ENCODE results near the gene CDK6. TPM values are rescaled to one million over a fixed set of nuclear protein-coding genes. Genes with fewer than 3 reads are reported as not detected.

Gene CDK6
- total RNA-seq, 1 experiment from 2014 or later, result 41.4 TPM

DNA sequence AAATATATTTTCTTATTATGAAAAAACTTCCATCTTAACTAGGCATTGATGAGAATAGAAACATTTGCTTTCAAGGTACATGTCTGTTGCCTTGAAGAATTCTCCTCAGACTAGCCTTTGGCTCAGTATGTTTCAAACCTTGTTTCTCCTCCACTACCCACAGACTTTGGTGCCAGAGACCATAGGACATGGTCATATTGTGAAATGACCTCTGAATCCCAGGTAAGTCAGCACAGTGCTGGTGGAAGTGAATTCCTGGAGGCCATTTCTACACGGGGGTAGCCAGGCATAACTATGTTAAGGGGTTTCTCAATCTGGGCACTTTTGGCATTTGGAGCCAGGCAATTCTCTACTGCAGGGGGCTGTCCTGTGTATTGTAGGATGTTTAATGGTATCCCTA, 133.8 kb downstream of the CDK6 start:
- Histone ChIP-seq H3K4me2 (ENCODE audit: low read length) (no peak overlapping the region), H3K9me3 (ENCODE audit: control insufficient read depth in 1 of 2, insufficient read depth in 1 of 2, low read depth in 1 of 2, low read length in 2 of 2) (peaks cover 0 to 9% of the 10 kb centered on the region in 2 experiments; a peak in 2 of 4 replicates), H3K27me3 (ENCODE audit: insufficient read depth, low read length) (no peaks in the 10 kb centered on the region), H4K20me1 (ENCODE audit: insufficient read depth) (no peaks in the 10 kb centered on the region), H3K4me3 (replicated peaks in 1 of 2; ENCODE audit: low read depth in 1 of 2, low read length in 2 of 2) (no peak overlapping the region), H2AFZ (ENCODE audit: low read depth, low read length, poor library complexity, severe bottlenecking) (no peak overlapping the region), H3K4me1 (ENCODE audit: control insufficient read depth in 1 of 2, insufficient read depth in 2 of 2, low read length in 2 of 2) (peaks cover 15 to 32% of the 10 kb centered on the region in 2 experiments), H3K36me3 (ENCODE audit: control insufficient read depth in 1 of 2, insufficient read depth in 2 of 2, low read length in 2 of 2) (peaks cover 0 to 9% of the 10 kb centered on the region in 2 experiments; a peak in 1 of 4 replicates), H3K9me2 (ENCODE audit: insufficient read depth) (no peaks in the 10 kb centered on the region), H3K79me2 (ENCODE audit: insufficient read depth, low read length) (peaks cover 20% of the 10 kb centered on the region), H3K27ac (ENCODE audit: low read depth, low read length) (no peak overlapping the region), H3K9ac (ENCODE audit: low read length) (no peak overlapping the region)
- ChIA-PET POLR2A (no interaction called here), RAD21 (ENCODE audit: low non-redundant PET in 1 of 2, low total read pairs in 2 of 2, uncharacterized antibody in 2 of 2, unreplicated experiment in 2 of 2) (no interaction called here), CTCF (no interaction called here)
- no peak for TF ChIP-seq RAD21 (IDR thresholded peaks at IDR 0.05; ENCODE audit: low read depth)
- no peak for TF ChIP-seq ZNF274 (IDR thresholded peaks at IDR 0.05; ENCODE audit: low read depth, low read length)
- no peak for TF ChIP-seq CBX3 (IDR thresholded peaks at IDR 0.05; ENCODE audit: low read depth)
- no peak for TF ChIP-seq POLR2AphosphoS5 (IDR thresholded peaks at IDR 0.05; ENCODE audit: low read depth, low read length)
- no peak for TF ChIP-seq YY1 (IDR thresholded peaks at IDR 0.05; ENCODE audit: extremely low read depth, insufficient replicate concordance, low read depth, low read length)
- TF ChIP-seq ELF1 (IDR thresholded peaks at IDR 0.05; ENCODE audit: borderline replicate concordance, low read depth), result no peak
- TF ChIP-seq ZFX (IDR thresholded peaks at IDR 0.05), result no peak
- TF ChIP-seq EGR1 (IDR thresholded peaks at IDR 0.05; ENCODE audit: low read depth), result no peak
- TF ChIP-seq, protein P1, sequence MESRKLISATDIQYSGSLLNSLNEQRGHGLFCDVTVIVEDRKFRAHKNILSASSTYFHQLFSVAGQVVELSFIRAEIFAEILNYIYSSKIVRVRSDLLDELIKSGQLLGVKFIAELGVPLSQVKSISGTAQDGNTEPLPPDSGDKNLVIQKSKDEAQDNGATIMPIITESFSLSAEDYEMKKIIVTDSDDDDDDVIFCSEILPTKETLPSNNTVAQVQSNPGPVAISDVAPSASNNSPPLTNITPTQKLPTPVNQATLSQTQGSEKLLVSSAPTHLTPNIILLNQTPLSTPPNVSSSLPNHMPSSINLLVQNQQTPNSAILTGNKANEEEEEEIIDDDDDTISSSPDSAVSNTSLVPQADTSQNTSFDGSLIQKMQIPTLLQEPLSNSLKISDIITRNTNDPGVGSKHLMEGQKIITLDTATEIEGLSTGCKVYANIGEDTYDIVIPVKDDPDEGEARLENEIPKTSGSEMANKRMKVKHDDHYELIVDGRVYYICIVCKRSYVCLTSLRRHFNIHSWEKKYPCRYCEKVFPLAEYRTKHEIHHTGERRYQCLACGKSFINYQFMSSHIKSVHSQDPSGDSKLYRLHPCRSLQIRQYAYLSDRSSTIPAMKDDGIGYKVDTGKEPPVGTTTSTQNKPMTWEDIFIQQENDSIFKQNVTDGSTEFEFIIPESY (IDR thresholded peaks at IDR 0.05; ENCODE audit: extremely low read depth, insufficient replicate concordance, low read length), result no peak
- TF ChIP-seq, protein P2, sequence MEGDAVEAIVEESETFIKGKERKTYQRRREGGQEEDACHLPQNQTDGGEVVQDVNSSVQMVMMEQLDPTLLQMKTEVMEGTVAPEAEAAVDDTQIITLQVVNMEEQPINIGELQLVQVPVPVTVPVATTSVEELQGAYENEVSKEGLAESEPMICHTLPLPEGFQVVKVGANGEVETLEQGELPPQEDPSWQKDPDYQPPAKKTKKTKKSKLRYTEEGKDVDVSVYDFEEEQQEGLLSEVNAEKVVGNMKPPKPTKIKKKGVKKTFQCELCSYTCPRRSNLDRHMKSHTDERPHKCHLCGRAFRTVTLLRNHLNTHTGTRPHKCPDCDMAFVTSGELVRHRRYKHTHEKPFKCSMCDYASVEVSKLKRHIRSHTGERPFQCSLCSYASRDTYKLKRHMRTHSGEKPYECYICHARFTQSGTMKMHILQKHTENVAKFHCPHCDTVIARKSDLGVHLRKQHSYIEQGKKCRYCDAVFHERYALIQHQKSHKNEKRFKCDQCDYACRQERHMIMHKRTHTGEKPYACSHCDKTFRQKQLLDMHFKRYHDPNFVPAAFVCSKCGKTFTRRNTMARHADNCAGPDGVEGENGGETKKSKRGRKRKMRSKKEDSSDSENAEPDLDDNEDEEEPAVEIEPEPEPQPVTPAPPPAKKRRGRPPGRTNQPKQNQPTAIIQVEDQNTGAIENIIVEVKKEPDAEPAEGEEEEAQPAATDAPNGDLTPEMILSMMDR (IDR thresholded peaks at IDR 0.05 in 2 of 3, conservative IDR thresholded peaks at IDR 0.05 in 1 of 3; ENCODE audit: borderline replicate concordance in 1 of 3, insufficient read depth in 1 of 3, low read depth in 2 of 3, low read length in 2 of 3), result no peak
- no peak for TF ChIP-seq SIN3A (IDR thresholded peaks at IDR 0.05; ENCODE audit: low read depth)
- TF ChIP-seq EZH2phosphoT487 (IDR thresholded peaks at IDR 0.05; ENCODE audit: borderline replicate concordance), result no peak
- no peak for TF ChIP-seq SRF (IDR thresholded peaks at IDR 0.05; ENCODE audit: low read depth)
- no peak for TF ChIP-seq TCF7L2 (IDR thresholded peaks at IDR 0.05; ENCODE audit: borderline replicate concordance, extremely low read depth, insufficient read depth, insufficient read length)
- TF ChIP-seq JUND (IDR thresholded peaks at IDR 0.05), result no peak
- TF ChIP-seq, protein P3, sequence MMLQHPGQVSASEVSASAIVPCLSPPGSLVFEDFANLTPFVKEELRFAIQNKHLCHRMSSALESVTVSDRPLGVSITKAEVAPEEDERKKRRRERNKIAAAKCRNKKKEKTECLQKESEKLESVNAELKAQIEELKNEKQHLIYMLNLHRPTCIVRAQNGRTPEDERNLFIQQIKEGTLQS (IDR thresholded peaks at IDR 0.05), result no peak
- no peak for TF ChIP-seq CEBPB (IDR thresholded peaks at IDR 0.05; ENCODE audit: low read depth)
- DNase-seq (ENCODE audit: low read depth, low spot score), result no peak
- intact Hi-C loops (cut with micrococcal nuclease), result no loop called here
- ATAC-seq, result no peak
- no TSS peak for BruUV-seq (replicated peaks)

Data from HCT116 (cell line).